ENCODE results near the gene TM4SF20.
"Not testable (repeated sequence)": the region's sequence is repeated elsewhere in the genome, so short reads cannot be mapped to it uniquely, and the experiment has no call there.

The TM4SF20 gene

DNA sequence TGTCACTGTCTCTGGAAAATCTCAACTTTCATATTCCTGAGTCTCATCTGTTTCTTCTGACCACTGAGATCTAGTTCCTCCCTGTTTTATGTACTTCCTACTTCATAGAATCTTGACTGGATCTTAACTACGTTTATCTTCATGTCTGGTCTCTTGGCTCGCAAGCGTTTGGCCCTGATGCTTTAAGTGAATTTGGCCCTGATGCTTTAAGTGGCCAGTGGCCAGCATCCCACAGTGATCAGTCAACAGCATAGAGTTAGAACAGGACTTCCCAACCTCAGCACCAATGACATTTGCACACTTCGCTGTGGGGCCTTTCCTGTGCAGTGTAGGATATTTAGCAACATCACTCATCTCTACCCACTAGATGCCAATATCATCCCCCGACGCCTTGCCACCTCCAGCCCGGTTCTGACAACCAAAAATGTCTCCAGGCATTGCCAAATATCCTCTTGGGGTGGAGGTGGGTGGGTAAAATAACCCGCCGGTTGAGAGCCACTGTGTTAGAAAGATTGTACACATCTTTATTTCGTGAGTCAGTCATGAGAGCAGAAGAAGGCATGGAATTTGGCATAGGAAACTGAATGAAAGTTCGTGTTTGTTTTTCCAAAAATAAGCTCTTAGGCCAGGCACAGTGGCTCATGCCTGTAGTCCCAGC, 12.2 kb downstream of the TM4SF20 start:
- no peak for DNase-seq

GRCh38 chr2:227365833-227366232, 13.3 kb downstream of the TM4SF20 start:
- DNase-seq = no peak

- not testable (repeated sequence) for DNase-seq
Observed at GRCh38 chr2:227364585-227365263, 14.4 kb downstream of the TM4SF20 start.

- no peak for DNase-seq
Observed at GRCh38 chr2:227363756-227364155, 15.3 kb downstream of the TM4SF20 start.

DNA sequence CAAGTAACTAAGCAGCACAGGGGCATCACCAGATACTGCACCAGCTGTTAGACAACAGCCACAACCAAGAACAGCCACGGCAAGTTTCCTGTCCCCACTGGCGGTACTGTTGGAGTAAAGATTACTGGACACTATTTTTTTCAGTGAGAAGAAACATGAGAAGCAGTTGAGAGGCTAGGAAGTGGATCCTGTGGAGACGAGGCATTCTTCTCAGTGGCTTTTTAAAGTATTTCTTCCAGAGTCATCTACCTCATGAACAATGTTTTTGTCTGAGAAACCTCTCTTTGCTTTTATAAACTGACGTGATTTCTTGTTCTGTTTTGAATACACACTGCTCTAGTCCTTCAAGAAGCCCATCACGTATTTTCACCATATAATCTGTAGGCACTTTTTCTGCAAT, 18.8 kb downstream of the TM4SF20 start:
- DNase-seq = no peak

GRCh38 chr2:227351639-227352038, 27.5 kb downstream of the TM4SF20 start:
- DNase-seq = no peak

GRCh38 chr2:227349989-227350612, 29.0 kb downstream of the TM4SF20 start:
- DNase-seq = no peak

DNA sequence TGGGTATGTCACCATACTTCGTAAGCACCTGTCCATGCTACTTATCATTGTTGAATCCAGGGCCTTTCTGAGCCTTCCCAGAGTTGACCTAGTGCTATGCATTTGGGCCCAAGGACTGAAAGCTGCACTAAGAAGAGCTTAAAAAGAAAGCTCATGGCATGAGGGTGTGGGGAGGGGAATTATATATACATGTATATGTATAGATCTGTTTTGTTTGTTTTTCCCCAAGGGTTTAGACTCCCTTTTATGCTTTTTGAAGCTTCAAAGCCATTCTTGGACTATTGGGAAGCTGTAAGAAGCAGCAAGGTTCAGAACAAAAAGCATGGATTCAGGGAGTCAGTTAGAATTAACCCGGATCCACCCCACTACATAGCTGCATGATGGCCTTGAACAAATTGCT, 30.8 kb downstream of the TM4SF20 start:
- DNase-seq = no peak

DNA sequence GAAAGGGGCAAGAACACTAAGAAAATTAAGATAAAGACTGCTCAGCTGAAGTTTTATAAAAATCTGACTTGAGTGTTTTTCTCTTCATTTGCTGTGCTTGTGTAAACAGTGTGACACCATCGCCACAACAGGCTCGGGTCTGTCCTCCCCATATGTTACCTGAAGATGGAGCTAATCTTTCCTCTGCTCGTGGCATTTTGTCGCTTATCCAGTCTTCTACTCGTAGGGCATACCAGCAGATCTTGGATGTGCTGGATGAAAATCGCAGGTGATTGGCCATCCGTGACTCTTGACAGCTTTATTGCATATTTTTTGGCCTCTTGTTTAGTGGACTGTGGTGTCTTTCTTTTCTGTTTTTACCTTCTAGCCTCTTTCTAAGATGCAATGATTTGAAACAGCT, 32.0 kb downstream of the TM4SF20 start:
- DNase-seq = no peak

GRCh38 chr2:227344231-227344630, 34.9 kb downstream of the TM4SF20 start:
- DNase-seq = no peak

- no peak for DNase-seq
Observed at GRCh38 chr2:227341553-227341952, 37.6 kb downstream of the TM4SF20 start.

- DNase-seq = no peak
Observed at GRCh38 chr2:227340106-227340505, 39.0 kb downstream of the TM4SF20 start.

DNA sequence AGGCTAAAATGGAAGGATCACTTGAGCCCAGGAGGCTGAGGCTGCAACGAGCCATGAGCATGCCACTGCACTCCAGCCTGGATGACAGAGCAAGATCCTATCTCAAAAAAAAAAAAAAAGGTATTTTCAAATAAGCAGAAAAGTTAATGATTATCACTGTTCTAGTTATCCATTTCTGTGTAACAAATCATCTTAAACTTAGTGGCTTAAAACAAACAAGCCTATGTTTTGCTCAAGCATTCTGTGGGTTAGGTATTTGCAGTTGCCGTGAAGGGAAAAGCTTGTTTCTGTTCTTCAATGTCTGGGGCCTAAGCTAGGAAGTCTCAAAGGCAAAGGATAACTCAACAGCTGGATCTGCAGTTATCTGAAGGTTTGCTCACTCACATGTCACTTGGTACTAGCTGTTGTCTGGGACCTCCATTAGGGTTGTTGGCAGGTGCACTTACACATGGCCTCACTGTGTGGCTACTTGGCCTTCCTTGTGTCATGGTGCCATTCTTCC, 40.0 kb downstream of the TM4SF20 start:
- DNase-seq = no peak

DNA sequence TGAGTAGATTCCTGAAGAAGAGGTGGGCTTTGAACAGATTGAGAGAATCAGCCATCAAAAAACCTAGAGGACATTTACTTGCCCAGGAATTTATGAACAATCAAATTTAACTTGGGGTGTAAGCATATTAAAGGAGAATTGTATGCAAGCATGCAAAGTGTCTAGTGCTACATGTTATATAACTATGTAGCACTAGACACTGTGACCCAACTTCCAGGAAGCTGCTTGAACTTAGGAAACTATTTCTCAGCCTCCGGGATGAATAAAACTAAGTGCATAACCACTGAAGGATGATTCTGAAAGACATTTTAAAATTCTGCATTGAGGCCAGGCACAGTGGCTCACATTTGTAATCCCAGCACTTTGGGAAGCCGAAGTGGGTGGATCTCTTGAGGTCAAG, 41.7 kb downstream of the TM4SF20 start:
- DNase-seq = no peak

GRCh38 chr2:227335713-227336112, 43.4 kb downstream of the TM4SF20 start:
- no peak for DNase-seq

DNA sequence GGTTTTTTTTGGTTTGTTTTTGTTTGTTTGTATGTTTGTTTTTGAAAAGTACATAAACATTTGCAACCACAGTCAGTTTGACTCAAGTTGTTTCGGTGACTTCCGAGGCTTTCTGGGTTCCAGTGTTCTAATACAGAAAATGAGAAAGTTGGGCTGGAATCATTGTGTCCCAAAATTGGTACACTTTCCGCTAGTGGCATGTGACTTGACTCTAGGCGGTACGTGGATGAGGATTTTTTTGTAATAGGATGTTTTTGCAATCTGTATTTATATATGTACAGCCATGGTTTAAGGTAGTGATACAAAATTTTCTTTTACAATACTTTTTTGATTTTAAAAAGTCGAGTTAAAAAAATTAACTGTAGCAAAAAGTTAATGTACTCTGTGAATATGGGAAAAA, 52.3 kb downstream of the TM4SF20 start:
- DNase-seq = no peak

- no peak for DNase-seq
Observed at GRCh38 chr2:227325839-227326195, 53.3 kb downstream of the TM4SF20 start.

DNA sequence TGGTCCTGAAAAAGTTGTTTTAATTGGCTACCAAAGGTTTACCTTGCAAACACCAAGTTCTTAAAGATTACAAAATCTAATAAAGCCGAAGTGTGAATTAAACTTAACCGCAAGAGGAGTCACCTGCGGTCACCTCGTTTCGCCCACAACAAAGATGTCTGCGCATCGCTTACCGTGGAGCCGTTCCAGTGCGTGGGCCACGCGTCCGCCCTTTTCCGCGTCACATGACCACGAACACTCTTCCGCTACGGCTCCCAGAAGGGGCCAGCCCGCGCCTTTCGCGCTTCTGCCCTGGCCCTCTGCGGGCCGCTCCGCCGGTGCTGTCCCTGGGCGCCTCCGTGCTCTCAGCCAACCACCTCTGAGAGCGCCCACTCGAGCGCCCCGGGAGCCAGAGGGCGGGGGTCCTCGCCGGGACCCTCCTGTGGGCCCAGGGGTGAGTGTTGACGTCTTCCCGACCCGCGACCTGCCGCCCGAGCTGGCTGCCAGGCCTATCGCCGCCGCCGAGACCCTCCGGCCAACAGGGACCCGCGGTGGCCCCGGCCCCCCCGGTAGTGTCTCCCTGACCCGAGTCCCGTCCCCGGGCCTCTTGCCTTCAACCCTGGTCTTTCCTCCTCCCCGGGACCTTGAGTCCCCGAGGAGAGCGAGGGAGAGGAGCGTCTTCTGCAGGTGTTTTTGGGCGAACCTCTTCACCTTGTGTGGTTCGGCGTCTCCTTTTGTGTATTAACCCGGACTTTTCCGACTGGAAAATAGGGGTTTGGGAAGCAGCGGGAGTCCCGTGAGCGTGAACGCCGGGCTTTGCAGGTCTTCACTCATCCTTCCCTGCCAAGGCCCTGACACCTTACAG, 53.9 kb downstream of the TM4SF20 start, which contains the start of gene MFF:
MFF (plus strand) TSS at position 257 of the 844 bp plus-strand sequence. CDS start 5,415 bp downstream, outside the sequence.
- DNase-seq = peak; percentile 90

DNA sequence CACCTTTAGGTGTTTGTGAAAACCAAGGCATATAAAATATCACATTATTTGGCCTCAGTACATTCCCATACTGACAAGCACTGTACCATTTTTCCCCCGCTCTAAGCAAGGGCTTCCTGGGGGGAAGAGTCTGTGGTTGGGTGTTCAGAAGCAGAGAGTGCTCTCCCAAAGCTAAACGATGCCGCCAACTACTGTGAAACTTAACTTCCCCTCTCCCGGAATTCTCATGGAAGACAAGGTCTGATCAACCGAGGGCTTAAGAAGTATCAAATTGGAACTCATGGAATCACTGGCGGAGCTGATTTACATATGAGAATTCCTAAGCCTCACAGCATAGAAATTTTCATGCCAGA, 54.5 kb downstream of the TM4SF20 start:
- DNase-seq = no peak

- DNase-seq = no peak
Observed at GRCh38 chr2:227323818-227324217, 55.3 kb downstream of the TM4SF20 start.

DNA sequence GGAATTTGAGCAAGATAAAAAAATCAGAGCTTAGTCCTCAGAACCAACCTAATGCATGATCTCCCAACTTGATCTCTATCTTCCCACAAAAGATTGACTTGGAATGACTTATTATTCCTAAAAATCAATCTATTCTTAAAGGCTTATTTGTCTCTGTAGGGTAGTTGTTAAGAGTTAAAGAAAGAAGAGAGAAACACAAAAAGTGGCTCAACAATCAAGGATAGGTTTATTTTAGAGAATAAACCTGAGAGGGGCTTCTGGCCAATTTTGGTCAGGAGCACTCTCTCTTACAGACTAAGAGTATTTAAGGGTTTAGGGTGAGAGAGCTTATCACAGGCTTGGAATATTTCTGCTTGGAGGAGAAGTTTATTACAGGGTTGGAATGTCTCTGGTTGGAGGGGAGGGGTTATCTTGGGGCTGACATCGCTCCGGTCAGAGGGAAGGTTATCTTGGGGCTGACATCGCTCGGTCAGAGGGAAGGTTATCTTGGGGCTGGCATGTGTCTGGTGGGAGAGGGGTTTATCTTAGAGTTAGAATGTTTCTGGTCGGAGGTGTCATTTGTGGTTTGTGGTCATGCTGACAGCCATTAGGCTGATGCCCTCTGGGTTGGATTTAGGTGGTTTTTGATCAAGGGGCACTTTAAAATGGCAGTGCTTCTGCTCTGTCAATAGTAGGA, 56.4 kb downstream of the TM4SF20 start:
- DNase-seq = no peak

- no peak for DNase-seq
Observed at GRCh38 chr2:227320305-227321094, 58.6 kb downstream of the TM4SF20 start.

All from activated T-cell treated with anti-CD3 and anti-CD28 coated beads, Interleukin-2, amount 50 U/mL, for 1 hour (primary cell).